ENCODE data around the gene ZBTB3. TPM values are rescaled to one million over a fixed set of nuclear protein-coding genes. Genes with fewer than 3 reads are reported as not detected.

The ZBTB3 gene
- total RNA-seq = 1 to 10 TPM; 9.3 to 9.8 TPM

DNA sequence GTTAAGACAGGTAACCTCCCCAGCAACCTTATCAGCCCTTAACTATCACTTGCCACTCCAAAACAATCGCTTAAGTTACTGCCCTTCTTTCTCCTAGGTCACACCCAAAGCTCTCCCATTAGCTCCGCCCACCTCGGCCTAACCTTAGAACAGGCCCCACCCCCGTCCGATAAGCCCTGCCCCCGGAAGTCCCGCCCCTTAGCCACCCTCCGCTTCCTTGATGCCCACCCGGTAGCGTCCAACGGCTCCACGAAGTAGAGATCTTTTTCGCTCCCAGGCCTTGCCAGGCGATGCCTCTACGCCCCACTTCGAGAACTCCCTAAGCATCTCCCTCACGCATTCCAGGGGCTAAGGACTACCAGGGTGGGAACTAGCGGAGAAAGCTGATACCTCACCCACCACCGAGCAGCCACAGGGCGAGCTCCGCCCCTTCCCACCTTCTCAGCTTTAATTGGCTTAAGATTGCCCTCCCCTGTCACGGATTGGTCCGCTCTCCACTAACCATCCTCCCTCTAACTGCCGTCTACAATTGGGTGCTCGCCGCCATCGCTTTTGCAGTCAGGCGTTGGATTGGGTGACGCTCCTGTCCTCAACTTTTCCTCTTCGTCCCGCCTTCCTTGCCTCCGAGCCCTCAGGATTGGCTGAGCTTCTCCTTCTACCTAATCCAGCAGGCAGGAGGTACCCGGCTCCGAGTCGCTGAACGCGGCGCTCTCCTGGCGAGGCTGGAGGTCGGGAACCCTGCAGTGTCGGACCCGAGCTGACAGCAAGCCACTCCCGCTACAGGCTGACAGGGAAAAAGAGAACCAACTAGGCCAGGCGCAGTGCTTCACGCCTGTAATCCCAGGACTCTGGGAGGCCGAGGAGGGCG lies at the start of gene ZBTB3:
ZBTB3 (minus strand) TSS at position 425 of the 868 bp plus-strand sequence. CDS start 496 bp downstream, outside the sequence.
- CTCF ChIA-PET = interaction anchor here (0.5 to 3.0 kb wide), 7 partner anchors 27 to 152 kb away, joined by 3 to 13 read pairs (median 3); partner anchors contain the start of gene HNRNPUL2
- POLR2A ChIA-PET = interaction anchor here (0.6 to 2.1 kb wide), 20 partner anchors 8 to 162 kb away, joined by 3 to 18 read pairs (median 6); partner anchors contain the start of genes C11orf98, CSKMT, HNRNPUL2 and LBHD1

DNA sequence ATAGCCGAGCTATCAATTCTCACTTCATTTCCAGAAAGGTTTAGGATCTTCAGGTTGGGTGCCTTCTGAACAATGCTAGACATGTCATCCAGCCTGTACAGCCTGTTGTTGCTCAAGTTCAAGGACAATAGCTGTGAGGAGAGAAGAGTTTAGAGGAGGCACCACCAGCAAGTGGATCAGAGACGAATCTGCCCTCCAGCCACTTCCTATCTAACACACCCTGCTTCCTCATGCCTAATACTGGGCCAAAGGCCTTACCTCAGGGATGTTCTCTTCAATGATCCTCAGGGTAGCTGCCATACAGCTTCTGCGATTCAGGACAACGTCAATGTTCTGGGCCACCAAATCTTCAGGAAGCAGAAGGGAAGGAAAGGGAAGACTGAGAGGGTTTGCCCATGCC lies 47.1 kb upstream of the ZBTB3 start:
- ChIA-PET CTCF (interaction anchor here (0.7 to 1.4 kb wide), 2 partner anchors 15 to 103 kb away, joined by 4 read pairs; no protein-coding TSS in a partner anchor), POLR2A (interaction anchor here (0.7 to 3.4 kb wide), 4 partner anchors 9 to 35 kb away, joined by 3 to 15 read pairs (median 8); partner anchors contain the start of genes TMEM179B and TMEM223)

DNA sequence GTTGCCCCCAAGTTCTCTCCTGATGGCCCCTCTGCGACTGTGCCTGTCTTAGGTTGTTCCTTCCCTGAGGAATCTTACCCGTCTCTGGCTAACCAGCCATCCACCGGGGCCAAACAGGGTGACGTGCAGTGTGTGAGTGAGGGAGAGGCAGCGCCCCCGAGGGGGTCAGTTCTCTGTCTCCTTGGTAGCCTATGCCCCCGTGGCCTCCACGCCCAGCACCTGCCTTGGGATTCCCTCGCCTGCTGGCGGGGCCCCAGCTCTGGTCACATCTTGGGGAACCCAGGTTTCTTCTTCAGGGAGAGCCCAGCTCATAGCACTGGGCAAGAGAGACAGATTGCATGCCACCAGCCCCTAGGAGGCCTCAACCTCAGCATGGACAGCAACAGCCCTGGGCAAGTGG lies 45.5 kb upstream of the ZBTB3 start:
- ChIA-PET POLR2A (interaction anchor here (3.4 kb wide), 1 partner anchor 8 kb away, joined by 15 read pairs; the partner anchor contains the start of gene TMEM223), CTCF (interaction anchor here (1.5 kb wide), 1 partner anchor 12 kb away, joined by 3 read pairs; the partner anchor contains the start of gene TMEM179B)

DNA sequence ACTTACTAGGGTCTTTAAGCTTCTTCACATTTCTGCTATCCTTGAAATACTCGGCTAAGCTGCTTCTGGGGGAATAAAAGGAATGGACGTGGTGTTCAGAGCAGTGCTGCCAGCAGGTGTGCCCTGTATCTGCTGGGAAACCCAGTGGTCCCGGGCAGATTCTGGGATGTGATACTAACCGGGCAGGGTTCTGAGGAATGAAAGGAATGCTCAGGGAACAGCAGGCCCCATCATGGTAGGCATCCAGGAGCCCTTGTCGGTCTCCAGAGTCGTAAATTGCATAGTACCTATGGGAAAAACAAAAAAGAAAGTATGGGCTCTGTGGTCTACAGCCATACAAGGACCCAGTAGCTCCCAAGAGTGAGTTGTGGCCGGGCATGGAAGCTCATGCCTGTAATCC lies 42.3 kb upstream of the ZBTB3 start:
- ChIA-PET POLR2A (interaction anchor here (0.5 to 2.0 kb wide), 4 partner anchors 10 to 1480 kb away, joined by 4 to 8 read pairs (median 4); partner anchors contain the start of genes STX5 and TEX54), CTCF (interaction anchor here (0.6 to 1.5 kb wide), 6 partner anchors 9 to 184 kb away, joined by 3 to 5 read pairs (median 3); partner anchors contain the start of genes EML3 and TMEM179B)

DNA sequence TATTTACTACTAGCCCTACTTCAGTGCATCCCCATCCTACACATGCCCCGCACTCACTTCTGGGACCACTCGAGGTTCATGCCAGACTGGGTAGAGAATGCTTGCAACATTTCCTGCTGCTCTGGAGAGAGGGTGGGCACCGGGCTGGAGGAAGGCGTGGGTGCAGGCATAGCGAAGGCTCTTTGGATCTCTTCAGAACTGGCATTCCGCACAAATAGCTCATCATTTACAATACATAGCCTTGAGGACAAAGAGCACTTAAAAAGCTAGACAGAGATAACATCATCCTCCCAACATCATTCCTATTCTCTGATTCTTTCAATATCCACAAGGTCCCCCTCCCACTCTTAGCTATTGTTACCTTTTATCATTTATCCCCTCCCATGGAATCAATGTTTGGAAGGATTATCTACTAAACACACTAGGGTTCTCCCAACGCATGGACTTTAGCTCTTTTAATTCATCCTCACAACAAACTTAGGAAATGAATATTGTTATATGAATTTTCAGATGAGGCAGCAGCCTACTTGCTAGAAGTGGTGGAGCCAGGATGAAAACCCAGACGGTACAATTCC lies 40.3 kb upstream of the ZBTB3 start:
- CTCF ChIA-PET = no interaction called here
- POLR2A ChIA-PET = interaction anchor here (0.7 to 1.1 kb wide), 2 partner anchors 10 to 114 kb away, joined by 4 read pairs; no protein-coding TSS in a partner anchor

DNA sequence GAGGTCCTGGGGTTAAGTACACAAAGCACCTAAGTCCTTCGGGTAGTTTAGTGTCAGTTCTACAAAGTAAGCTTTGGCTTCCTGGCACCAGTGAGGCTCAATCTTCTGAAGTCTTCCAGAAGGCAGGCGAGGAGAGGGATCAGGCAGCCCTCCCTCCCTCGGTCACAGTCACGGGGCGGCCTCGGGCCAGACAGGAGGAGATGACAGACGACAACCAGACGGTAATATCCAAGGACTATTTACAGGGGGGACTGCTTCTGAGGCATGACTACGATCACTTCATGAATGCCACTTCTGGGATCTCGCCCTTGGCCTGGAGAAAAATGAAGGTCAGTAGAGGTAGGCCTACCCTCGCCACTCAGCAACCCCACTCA lies 38.2 kb upstream of the ZBTB3 start:
- ChIA-PET CTCF (interaction anchor here (0.5 to 1.4 kb wide), 3 partner anchors 12 to 72 kb away, joined by 3 to 4 read pairs (median 3); no protein-coding TSS in a partner anchor), POLR2A (interaction anchor here (1.8 to 2.5 kb wide), 2 partner anchors 9 to 64 kb away, joined by 5 to 15 read pairs; no protein-coding TSS in a partner anchor)

DNA sequence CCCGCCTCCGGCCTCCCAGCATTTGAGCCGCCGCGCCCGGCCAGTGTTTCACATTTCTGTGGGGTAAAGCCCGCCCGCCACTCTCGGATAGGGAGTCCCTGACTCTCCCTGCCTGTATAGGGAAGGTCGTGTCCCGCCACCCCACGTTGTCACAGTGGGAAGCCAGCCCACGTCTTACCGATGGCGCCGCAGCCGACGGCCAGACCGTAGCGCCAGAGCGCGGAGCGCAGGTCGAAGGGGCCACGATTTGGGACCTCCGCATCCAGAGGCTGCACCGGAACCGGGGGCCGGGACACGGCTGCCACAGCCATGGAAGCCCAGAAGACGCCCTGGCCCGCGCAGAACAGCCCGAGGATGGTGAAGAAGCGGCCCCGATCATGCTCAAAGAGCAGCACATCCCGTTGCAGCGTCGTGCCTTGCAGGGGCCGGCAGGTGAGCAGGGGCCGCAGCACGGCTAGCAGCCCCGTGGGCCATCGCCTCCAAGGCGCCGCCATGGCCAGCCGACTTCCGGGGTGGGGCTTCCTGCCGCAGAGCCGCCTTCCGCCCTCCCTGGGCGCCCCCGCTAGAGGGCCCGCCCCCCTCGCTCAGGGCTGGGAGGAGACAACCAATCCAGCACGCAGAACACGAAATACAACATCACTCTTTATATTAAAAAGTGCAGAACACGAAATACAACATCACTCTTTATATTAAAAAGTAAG lies 37.7 kb upstream of the ZBTB3 start, which contains the start of gene TMEM223:
TMEM223 (minus strand) TSS at position 506 of the 701 bp plus-strand sequence; CDS start at position 494, 12 bp downstream.
- CTCF ChIA-PET = interaction anchor here (1.4 kb wide), 1 partner anchor 50 kb away, joined by 3 read pairs; no protein-coding TSS in a partner anchor
- POLR2A ChIA-PET = interaction anchor here (0.6 to 2.5 kb wide), 7 partner anchors 9 to 66 kb away, joined by 3 to 15 read pairs (median 4); partner anchors contain the start of gene NXF1

DNA sequence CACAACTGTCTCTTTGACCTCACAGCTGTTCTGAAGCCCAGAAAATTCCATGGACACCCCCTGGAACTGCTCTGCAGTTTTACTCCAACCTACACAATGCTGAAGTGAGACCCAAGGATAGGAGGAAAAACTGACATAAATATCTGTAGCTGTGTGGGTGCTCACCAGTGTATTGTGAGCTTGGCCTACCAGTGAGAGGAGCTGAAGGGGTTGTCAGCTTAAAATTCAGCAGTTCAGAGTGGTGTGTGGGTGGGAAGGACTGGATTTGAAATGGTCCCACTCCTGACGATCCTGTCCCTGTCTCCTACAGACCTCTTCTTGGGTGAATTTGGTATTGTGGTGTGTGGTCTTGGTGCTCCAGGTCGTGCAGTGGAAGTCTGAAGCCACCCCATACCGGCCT lies 35.6 kb upstream of the ZBTB3 start:
- ChIA-PET CTCF (interaction anchor here (0.7 to 1.5 kb wide), 4 partner anchors 36 to 122 kb away, joined by 3 to 4 read pairs (median 3); partner anchors contain the start of gene ZBTB3), POLR2A (interaction anchor here (0.5 to 0.8 kb wide), 3 partner anchors 14 to 85 kb away, joined by 3 read pairs; partner anchors contain the start of gene TAF6L)

DNA sequence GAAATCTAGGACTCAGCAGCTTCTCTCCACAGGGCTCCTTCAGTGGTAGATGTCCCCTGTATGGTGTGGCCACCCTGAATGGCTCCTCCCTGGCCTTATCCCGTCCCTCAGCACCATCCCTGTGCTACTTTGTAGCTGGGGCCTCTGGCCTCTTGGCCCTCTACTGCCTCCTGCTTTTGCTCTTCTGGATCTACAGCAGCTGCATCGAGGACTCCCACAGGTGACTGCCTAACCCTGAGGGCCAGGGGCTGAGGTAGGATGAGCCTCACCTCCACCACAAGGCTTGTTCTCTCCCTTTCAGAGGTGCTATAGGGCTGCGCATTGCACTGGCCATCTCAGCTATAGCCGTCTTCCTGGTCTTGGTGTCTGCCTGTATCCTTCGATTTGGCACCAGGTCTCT lies 35.0 kb upstream of the ZBTB3 start:
- CTCF ChIA-PET = interaction anchor here (1.1 to 3.4 kb wide), 3 partner anchors 52 to 67 kb away, joined by 3 to 46 read pairs (median 16); no protein-coding TSS in a partner anchor

DNA sequence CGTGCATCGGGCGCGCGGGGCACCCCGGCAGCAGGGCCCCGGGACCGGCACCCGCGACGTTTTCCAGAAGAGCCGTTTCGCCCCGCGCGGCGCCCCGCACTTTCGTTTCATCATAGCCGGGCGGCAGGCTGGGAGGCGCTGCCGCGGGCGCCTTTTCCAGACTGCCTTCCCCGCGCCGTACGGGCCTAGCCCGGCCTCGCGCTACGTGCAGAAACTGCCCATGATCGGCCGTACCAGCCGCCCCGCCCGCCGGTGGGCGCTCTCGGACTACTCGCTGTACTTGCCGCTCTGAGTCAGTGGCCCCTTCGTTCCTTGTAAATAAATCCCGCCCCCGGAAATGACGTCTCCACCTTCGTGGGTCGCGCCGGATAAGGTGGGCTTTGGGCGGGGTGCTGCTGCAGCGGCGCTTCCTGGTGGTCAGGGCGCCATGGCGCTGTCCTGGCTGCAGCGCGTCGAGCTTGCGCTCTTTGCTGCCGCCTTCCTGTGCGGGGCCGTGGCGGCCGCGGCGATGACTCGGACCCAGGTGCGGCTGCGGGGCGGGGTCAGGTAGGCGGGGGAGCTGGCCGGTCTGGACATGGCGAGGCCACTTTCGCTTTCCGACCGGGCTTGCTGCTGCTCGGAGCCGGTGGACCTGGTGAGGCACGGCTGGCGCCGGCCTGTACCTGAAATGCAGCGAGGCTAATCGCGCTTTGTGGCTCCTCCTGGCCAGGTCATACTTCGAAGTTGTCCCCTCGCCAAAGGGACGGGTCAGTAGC lies 33.2 kb upstream of the ZBTB3 start, which contains the start of gene TMEM179B:
TMEM179B (plus strand) TSS at position 398 of the 755 bp plus-strand sequence; CDS start at position 428, 30 bp downstream.
- POLR2A ChIA-PET = interaction anchor here (0.5 to 3.5 kb wide), 20 partner anchors 13 to 231 kb away, joined by 3 to 37 read pairs (median 5); partner anchors contain the start of genes GANAB, NXF1, SLC3A2 and STX5
- CTCF ChIA-PET = interaction anchor here (0.5 to 4.1 kb wide), 40 partner anchors 9 to 754 kb away, joined by 3 to 46 read pairs (median 4); partner anchors contain the start of genes BSCL2, EEF1G, HNRNPUL2 and NXF1

More for the DNA sequence above, 35.0 kb upstream of the ZBTB3 start:
- POLR2A ChIA-PET = interaction anchor here (0.5 to 3.5 kb wide), 4 partner anchors 15 to 167 kb away, joined by 3 to 37 read pairs (median 6); partner anchors contain the start of gene TAF6L

DNA sequence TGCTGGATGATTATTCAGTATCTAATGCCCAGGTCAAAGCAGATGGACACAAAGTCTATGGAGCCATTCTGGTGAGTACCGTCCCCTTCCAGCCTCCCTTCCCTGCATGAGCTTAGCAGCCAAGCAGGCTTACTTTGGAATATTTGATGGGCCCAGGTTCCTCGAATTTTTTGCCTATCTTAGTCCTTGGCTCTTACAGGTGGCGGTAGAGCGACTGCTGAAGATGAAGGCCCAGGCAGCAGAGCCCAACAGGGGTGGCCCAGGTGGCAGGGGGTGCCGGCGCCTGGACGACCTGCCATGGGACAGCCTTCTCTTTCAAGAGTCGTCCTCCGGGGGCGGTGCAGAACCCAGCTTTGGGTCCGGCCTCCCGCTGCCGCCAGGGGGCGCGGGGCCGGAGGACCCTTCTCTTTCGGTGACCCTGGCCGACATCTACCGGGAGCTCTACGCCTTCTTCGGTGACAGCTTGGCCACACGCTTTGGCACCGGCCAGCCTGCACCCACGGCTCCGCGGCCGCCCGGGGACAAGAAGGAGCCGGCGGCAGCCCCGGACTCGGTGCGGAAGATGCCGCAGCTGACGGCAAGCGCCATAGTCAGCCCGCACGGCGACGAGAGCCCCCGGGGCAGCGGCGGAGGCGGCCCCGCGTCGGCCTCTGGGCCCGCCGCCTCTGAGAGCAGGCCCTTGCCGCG lies 32.5 kb upstream of the ZBTB3 start:
- POLR2A ChIA-PET = interaction anchor here (0.5 to 3.5 kb wide), 18 partner anchors 14 to 231 kb away, joined by 3 to 37 read pairs (median 5); partner anchors contain the start of genes INTS5, NXF1, SLC3A2 and STX5
- CTCF ChIA-PET = interaction anchor here (0.6 to 4.1 kb wide), 38 partner anchors 9 to 212 kb away, joined by 3 to 46 read pairs (median 4); partner anchors contain the start of genes BSCL2, EEF1G, EML3 and HNRNPUL2

DNA sequence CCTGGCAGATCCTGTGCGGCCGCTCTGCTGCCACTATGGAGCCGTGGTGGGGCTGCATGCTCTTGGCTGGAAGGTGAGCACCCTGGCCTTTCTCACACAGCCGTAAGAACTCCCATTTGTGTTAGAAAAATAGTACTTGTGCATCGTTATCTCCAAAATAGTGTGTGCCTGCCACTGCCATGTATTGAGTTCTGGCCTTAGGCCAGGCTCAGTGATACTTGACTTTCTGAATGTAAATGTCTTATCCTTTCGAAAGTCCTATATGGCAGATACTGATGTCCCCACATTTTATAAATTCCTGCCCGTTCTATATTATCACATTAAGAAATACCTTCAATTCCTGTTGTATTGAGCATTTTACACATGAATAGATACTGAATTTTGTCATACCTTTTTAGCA lies 28.8 kb upstream of the ZBTB3 start:
- ChIA-PET CTCF (no interaction called here), POLR2A (no interaction called here)

DNA sequence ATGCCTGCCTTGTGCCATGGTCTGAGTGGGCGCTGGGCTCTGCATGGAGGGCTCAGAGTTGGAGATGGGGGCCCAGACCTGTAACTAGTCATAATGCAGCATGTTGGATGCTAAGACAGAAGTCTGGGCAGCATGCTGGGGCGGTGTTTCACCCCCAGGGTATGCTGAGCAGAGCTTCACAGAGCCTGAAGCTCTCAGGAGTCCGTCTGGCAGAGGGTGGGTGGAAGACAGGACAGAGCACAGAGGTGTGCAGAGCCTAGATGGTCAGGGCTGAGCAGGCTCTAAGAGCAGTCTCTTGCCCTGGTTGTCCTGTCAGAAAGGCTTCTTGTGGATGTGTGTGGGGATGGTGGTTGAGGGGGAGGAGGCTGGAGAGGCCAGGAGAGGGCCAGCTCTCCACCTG lies 24.5 kb upstream of the ZBTB3 start:
- CTCF ChIA-PET = no interaction called here
- POLR2A ChIA-PET = interaction anchor here (0.6 kb wide), 1 partner anchor 82 kb away, joined by 3 read pairs; no protein-coding TSS in a partner anchor

DNA sequence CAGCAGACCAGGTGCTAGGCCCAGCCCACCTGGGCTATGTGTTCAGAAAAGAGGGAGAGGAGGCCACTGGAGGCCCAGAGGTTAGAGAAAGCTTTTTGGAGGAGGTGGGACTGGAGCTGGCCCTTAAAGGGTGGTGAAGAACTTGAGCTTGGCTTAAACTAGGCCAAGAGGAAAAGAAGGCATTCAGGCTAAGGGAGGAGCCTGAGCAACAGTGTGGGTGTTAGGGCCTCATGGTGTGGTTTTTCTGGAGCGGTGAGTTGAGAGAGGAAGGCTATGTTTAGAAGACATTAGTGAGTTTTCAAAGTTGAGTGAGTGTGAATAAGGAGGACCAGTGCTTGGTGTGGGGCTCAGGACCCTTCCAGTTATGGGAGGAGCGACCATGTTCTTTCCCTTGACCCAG lies 23.4 kb upstream of the ZBTB3 start:
- ChIA-PET POLR2A (interaction anchor here (0.7 kb wide), 1 partner anchor 50 kb away, joined by 6 read pairs; no protein-coding TSS in a partner anchor), CTCF (interaction anchor here (1.2 kb wide), 1 partner anchor 9 kb away, joined by 11 read pairs; no protein-coding TSS in a partner anchor)

DNA sequence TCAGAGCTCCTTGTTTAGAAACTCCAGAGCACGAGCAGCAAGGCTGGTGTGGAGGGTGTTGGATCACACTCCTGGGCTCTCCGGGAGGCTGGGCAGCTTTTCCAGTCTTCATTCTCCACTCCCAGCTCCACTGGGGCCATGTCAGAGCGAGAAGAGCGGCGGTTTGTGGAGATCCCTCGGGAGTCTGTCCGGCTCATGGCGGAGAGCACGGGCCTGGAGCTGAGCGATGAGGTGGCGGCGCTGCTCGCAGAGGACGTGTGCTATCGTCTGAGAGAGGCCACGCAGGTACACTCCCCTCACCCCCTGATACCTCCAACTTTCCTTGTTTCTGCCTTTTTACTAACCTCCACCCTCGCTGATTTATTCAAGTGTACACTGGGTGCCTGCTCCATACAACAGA lies 21.7 kb upstream of the ZBTB3 start:
- POLR2A ChIA-PET = no interaction called here
- CTCF ChIA-PET = interaction anchor here (1.8 kb wide), 1 partner anchor 11 kb away, joined by 16 read pairs; the partner anchor contains the start of gene TMEM179B

DNA sequence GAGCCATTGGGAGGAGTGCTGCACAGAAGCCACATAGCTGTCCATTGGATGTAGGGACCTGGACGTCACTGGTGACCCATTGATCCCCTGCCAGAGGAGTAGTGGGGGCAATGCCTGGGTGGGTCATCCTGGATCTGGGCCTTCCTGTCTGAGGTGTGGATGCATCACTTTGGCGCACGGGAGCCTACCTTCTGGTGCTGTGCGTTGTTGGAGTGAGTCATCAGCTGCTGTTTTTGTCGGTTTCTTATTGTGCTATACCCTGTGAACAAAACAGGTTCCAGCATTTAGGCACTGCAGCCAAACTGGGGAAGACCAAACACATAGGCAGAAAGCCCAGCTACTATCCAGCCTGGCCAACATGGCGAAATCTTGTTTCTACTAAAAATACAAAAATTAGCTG lies 20.4 kb upstream of the ZBTB3 start:
- ChIA-PET POLR2A (interaction anchor here (0.5 kb wide), 1 partner anchor 82 kb away, joined by 3 read pairs; no protein-coding TSS in a partner anchor), CTCF (interaction anchor here (0.6 to 1.8 kb wide), 4 partner anchors 12 to 1452 kb away, joined by 3 to 16 read pairs (median 3); partner anchors contain the start of gene TMEM179B)

Measured in activated CD8-positive, alpha-beta memory T cell treated with anti-CD3 and anti-CD28 coated beads for 36 hours (primary cell).